CD4-positive, alpha-beta memory T cell (primary cell): ENCODE measurements around the gene GNL3. TPM values are rescaled to one million over a fixed set of nuclear protein-coding genes. Genes with fewer than 3 reads are reported as not detected.

Source experiments
- CTCF ChIA-PET: fragments of 350-600 bp; sonication (Branson Sonifier 250); formaldehyde crosslinking; loops from one replicate; lab custom pipeline; 2021; ENCODE audit warnings: inconsistent platforms; ENCODE audit not compliant: partially characterized antibody; lab: Charles Lee
- POLR2A ChIA-PET: fragments of 350-600 bp; sonication (Branson Sonifier 250); formaldehyde crosslinking; loops from one replicate; lab custom pipeline; 2021; ENCODE audit not compliant: partially characterized antibody; lab: Charles Lee
- DNase-seq, 5 donors: peaks; one replicate each; pipeline versions ENCODE4 v3.0.0 to v3.0.0-alpha.2; 2020 to 2022; ENCODE audit warnings: mixed read lengths in 1 of 5
- H3K27ac ChIP-seq: one replicate; pipeline ENCODE4 v1.7.0; 2013; ENCODE audit warnings: low read depth, low read length
- H3K27me3 ChIP-seq: 2 replicates; pipeline ENCODE4 v1.7.0; 2013; ENCODE audit warnings: mild to moderate bottlenecking, low read length, moderate library complexity; ENCODE audit not compliant: insufficient read depth
- H3K36me3 ChIP-seq: 2 replicates; pipeline ENCODE4 v1.7.0; 2013; ENCODE audit warnings: mild to moderate bottlenecking, low read length, moderate library complexity; ENCODE audit not compliant: insufficient read depth
- H3K4me1 ChIP-seq: 2 replicates; pipeline ENCODE4 v1.7.0; 2013; ENCODE audit warnings: mild to moderate bottlenecking, low read length, moderate library complexity; ENCODE audit not compliant: insufficient read depth
- H3K4me3 ChIP-seq, 2 donors: one replicate each; pipeline ENCODE4 v1.7.0; 2013; ENCODE audit warnings: low read length in 2 of 2, mild to moderate bottlenecking in 1 of 2
- H3K9me3 ChIP-seq, 2 donors: one replicate each; pipeline ENCODE4 v1.7.0; 2013; ENCODE audit warnings: low read length in 2 of 2, control low read depth in 1 of 2; ENCODE audit not compliant: control insufficient read depth in 1 of 2
- H3K27ac Mint-ChIP-seq, 7 donors: one replicate each; pipeline ENCODE4 v1.8.0; 2020 to 2021; ENCODE audit warnings: mixed read lengths in 7 of 7, mild to moderate bottlenecking in 6 of 7, inconsistent platforms in 3 of 7, moderate library complexity in 3 of 7
- H3K27me3 Mint-ChIP-seq, 2 donors: one replicate each; pipeline ENCODE4 v1.8.0; 2020 to 2021; ENCODE audit warnings: mixed read lengths in 2 of 2
- H3K36me3 Mint-ChIP-seq, 2 donors: one replicate each; pipeline ENCODE4 v1.8.0; 2020 to 2021; ENCODE audit warnings: mixed read lengths in 2 of 2, inconsistent platforms in 1 of 2, mild to moderate bottlenecking in 1 of 2
- H3K4me1 Mint-ChIP-seq, 4 donors: one replicate each; pipeline ENCODE4 v1.8.0; 2020 to 2021; ENCODE audit warnings: mixed read lengths in 4 of 4, mild to moderate bottlenecking in 1 of 4
- H3K4me3 Mint-ChIP-seq, 8 donors: one replicate each; pipeline ENCODE4 v1.8.0; 2020 to 2021; ENCODE audit warnings: mixed read lengths in 8 of 8, mild to moderate bottlenecking in 7 of 8, moderate library complexity in 6 of 8, inconsistent platforms in 3 of 8
- H3K9me3 Mint-ChIP-seq, 8 donors: one replicate each; pipeline ENCODE4 v1.8.0; 2020 to 2021; ENCODE audit warnings: mixed read lengths in 8 of 8, mild to moderate bottlenecking in 5 of 8, inconsistent platforms in 3 of 8, moderate library complexity in 1 of 8
- intact Hi-C: fragments of 100-400 bp; cut with micrococcal nuclease; formaldehyde crosslinking; loops from one replicate; pipeline ENCODE4 v1.15.1; 2023
- polyA plus RNA-seq, 2 donors: library from polyadenylated mRNA; unstranded; fragments of 300-500 nt; fragmentation: Illumina TruSeq; gene quantifications; one replicate each; pipeline ENCODE4 v1.2.3, GENCODE V29; 2021
- total RNA-seq, 2 experiments: library from RNA; stranded (reverse); gene quantifications; one replicate each; pipeline ENCODE4 v1.2.3, GENCODE V29; 2021

GNL3 gene
- total and polyA plus RNA-seq, 4 experiments from 2014 or later = 47.9 to 88.4 (median 75.2) TPM

DNA sequence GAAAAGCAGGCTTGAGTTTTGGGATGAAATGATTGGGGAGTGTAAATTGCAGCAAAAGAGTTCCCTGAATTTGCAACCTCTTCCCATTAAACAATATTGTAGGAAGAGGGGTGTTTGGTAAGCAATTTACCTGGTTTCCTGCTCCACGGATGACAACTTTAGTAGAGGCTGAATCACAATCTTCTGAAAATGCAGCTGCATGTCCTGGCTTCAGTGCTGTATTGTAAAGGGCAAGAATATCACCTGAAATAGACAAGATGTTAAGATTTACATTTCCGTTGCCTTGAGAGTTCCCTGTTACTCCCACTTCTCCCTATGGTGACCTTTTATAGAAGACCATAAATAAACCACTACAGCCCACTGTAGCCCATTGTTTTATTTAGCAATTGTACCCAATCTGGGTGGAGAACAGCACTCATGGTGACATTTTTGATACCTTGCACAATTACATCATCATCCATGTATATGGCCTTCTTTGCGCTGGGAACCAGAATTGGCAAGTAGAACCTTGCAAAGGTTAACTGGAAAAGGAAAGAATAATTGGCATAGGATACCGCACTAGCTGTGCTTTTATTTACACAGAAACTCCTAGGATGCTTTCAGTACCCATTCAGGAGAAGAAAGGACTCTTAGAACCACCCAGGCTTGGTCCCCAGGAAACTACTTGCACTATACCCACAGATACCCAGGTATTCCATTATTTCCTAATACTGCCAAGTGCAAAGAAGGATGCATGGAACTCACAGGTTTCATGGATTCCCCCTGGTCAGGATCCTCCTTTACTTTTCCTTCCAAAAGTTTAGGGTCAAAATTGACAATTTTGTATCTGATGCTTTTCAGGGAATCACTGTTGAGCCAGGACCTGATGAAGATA is 10.2 kb downstream of the GNL3 start:
- no peak for DNase-seq
- POLR2A ChIA-PET = interaction anchor here (1.9 to 3.0 kb wide), 2 partner anchors 9 to 10 kb away, joined by 6 to 11 read pairs; partner anchors contain the start of genes GLT8D1, GNL3 and SPCS1
- H3K27ac Mint-ChIP-seq = peak overlapping the region in 1 of 7 donors; percentile 65
- Histone ChIP-seq H3K27ac (no peak overlapping the region), H3K9me3 (no peaks in the 10 kb centered on the region), H3K4me1 (no peaks in the 10 kb centered on the region), H3K36me3 (peaks cover 68% of the 10 kb centered on the region), H3K27me3 (no peaks in the 10 kb centered on the region), H3K4me3 (no peak overlapping the region)
- no peak overlapping the region for H3K4me3 Mint-ChIP-seq
- H3K36me3 Mint-ChIP-seq = peaks cover 32 to 70% of the 10 kb centered on the region in 2 donors
- H3K27me3 Mint-ChIP-seq = no peaks in the 10 kb centered on the region
- H3K4me1 Mint-ChIP-seq = peaks cover 1 to 15% (median 6%) of the 10 kb centered on the region in 4 donors
- CTCF ChIA-PET = no interaction called here
- no peaks in the 10 kb centered on the region for H3K9me3 Mint-ChIP-seq
- intact Hi-C loops = no loop called here

DNA sequence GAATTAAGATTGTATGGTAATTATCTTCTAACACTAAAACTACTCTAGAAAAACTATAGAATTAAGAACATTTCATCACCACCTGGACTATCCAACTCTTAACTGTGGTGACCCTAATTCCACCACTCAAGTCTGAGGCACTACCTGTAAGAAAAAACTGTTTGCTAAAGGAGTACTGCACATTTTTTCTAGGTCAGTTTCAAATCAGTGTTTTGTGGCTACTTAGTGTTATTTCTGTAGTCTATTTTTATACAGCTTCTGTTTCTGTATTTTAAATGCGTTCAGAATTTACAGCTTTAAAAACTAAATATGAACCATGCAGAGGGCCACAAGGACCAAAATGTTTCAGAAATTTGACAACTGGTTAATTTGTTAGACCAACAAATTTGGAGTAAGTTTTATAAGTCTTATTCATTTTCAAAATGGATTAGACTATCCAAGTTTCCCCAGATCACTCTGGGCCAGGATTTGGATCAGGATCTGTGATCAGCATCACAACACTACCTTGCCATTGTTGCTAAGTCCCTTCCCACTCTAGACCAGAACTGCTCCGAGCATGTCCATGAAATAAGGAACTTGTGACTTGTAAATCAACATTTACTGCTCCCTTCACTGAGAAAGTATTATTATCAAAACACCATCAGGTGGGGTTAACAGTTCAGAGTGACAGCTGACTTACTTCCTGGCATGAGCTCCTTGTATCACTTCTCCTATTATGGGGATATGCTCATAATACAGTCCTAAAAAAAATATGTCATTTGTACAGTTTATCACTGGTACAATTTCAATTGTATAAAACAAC is 11.2 kb downstream of the GNL3 start:
- Mint-ChIP-seq H3K36me3 (peaks cover 27 to 62% of the 10 kb centered on the region in 2 donors), H3K4me3 (no peak overlapping the region), H3K27me3 (no peaks in the 10 kb centered on the region), H3K27ac (peak overlapping the region in 5 of 7 donors; percentile 15 to 64 (median 63)), H3K4me1 (peaks cover 1 to 15% (median 6%) of the 10 kb centered on the region in 4 donors), H3K9me3 (no peaks in the 10 kb centered on the region)
- intact Hi-C loops = no loop called here
- no peak for DNase-seq
- no peak overlapping the region for H3K27ac ChIP-seq
- ChIA-PET CTCF (no interaction called here), POLR2A (interaction anchor here (1.9 to 3.0 kb wide), 2 partner anchors 9 to 10 kb away, joined by 6 to 11 read pairs; partner anchors contain the start of genes GLT8D1, GNL3 and SPCS1)
- H3K4me3 ChIP-seq = no peak overlapping the region
- no peaks in the 10 kb centered on the region for H3K9me3 ChIP-seq
- peaks cover 61% of the 10 kb centered on the region for H3K36me3 ChIP-seq
- H3K4me1 ChIP-seq = no peaks in the 10 kb centered on the region
- no peaks in the 10 kb centered on the region for H3K27me3 ChIP-seq

DNA sequence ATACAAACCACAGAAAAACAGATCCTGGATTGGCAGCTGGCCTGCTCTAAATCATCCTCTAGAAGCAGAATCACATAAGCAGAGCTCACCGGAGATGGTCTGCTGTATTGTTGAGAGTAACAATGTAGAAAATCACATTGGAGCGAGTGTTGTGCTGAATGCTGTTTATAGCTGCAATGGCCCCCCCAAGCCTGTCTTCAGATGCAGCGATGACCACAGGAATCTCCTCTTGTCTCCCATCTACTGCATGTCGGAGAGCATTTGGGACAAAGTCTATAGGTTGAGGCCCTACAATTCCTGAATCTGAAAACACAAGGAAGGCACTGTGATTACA is 11.8 kb downstream of the GNL3 start:
- no peaks in the 10 kb centered on the region for H3K4me1 ChIP-seq
- no peaks in the 10 kb centered on the region for H3K27me3 ChIP-seq
- CTCF ChIA-PET = no interaction called here
- no peak for DNase-seq
- no peak overlapping the region for H3K4me3 ChIP-seq
- peaks cover 26 to 58% of the 10 kb centered on the region in 2 donors for H3K36me3 Mint-ChIP-seq
- intact Hi-C loops = no loop called here
- H3K27ac Mint-ChIP-seq = peak overlapping the region in 5 of 7 donors; percentile 15 to 64 (median 63)
- H3K9me3 Mint-ChIP-seq = no peaks in the 10 kb centered on the region
- no peak overlapping the region for H3K27ac ChIP-seq
- no peak overlapping the region for H3K4me3 Mint-ChIP-seq
- no peaks in the 10 kb centered on the region for H3K27me3 Mint-ChIP-seq
- peaks cover 1 to 15% (median 6%) of the 10 kb centered on the region in 4 donors for H3K4me1 Mint-ChIP-seq
- no peaks in the 10 kb centered on the region for H3K9me3 ChIP-seq
- H3K36me3 ChIP-seq = peaks cover 55% of the 10 kb centered on the region
- POLR2A ChIA-PET = interaction anchor here (3.0 kb wide), 1 partner anchor 8 kb away, joined by 11 read pairs; the partner anchor contains the start of genes GLT8D1 and SPCS1

- Histone ChIP-seq H3K4me3 (no peak overlapping the region), H3K4me1 (peaks cover 39% of the 10 kb centered on the region), H3K27ac (no peak overlapping the region), H3K9me3 (no peaks in the 10 kb centered on the region), H3K27me3 (no peaks in the 10 kb centered on the region), H3K36me3 (peaks cover 10% of the 10 kb centered on the region)
- intact Hi-C loops = no loop called here
- H3K9me3 Mint-ChIP-seq = no peaks in the 10 kb centered on the region
- ChIA-PET POLR2A (interaction anchor here (1.6 kb wide), 1 partner anchor 18 kb away, joined by 9 read pairs; the partner anchor contains the start of genes GNL3 and PBRM1), CTCF (no interaction called here)
- H3K4me1 Mint-ChIP-seq = peaks cover 16 to 49% (median 26%) of the 10 kb centered on the region in 4 donors
- peak overlapping the region in 6 of 8 donors; percentile 17 to 77 (median 54) for H3K4me3 Mint-ChIP-seq
- H3K27ac Mint-ChIP-seq = peak overlapping the region in 2 of 7 donors; percentile 60 to 99
- H3K27me3 Mint-ChIP-seq = no peaks in the 10 kb centered on the region
- H3K36me3 Mint-ChIP-seq = peaks cover 0 to 30% of the 10 kb centered on the region in 2 donors
- no peak for DNase-seq
Measured at GRCh38 chr3:52703341-52703740, 17.5 kb downstream of the GNL3 start.

GRCh38 chr3:52704611-52705437 is 19.0 kb downstream of the GNL3 start:
- Histone ChIP-seq H3K27ac (peak overlapping the region; percentile 87), H3K36me3 (peaks cover 16% of the 10 kb centered on the region), H3K4me3 (peak overlapping the region; percentile 75 to 99), H3K4me1 (peaks cover 39% of the 10 kb centered on the region), H3K27me3 (no peaks in the 10 kb centered on the region), H3K9me3 (no peaks in the 10 kb centered on the region)
- DNase-seq = peak in 1 of 5 donors; percentile 8
- H3K36me3 Mint-ChIP-seq = peaks cover 0 to 31% of the 10 kb centered on the region in 2 donors
- H3K4me1 Mint-ChIP-seq = peaks cover 16 to 46% (median 27%) of the 10 kb centered on the region in 4 donors
- H3K4me3 Mint-ChIP-seq = peak overlapping the region; percentile 92 to 98 (median 96)
- ChIA-PET CTCF (no interaction called here), POLR2A (interaction anchor here (1.1 to 3.6 kb wide), 10 partner anchors 9 to 339 kb away, joined by 3 to 26 read pairs (median 8); partner anchors contain the start of genes GNL3, NEK4 and PBRM1)
- intact Hi-C loops = no loop called here
- H3K27me3 Mint-ChIP-seq = no peaks in the 10 kb centered on the region
- H3K27ac Mint-ChIP-seq = peak overlapping the region; percentile 89 to 99 (median 96)
- no peaks in the 10 kb centered on the region for H3K9me3 Mint-ChIP-seq

DNA sequence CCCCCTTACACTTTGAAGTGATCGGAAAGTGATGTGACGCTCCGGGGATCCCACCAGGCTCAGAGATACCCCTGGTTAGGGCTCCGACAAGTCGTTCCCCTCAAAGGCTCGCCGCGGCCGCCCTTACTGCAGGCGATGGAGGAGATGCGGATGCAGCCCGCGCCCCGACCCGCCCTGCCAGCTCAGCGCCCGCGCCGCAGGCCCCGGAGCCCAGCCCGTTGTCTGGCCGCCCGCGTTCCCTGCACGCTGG is 19.5 kb downstream of the GNL3 start:
- H3K4me1 ChIP-seq = peaks cover 39% of the 10 kb centered on the region
- no peaks in the 10 kb centered on the region for H3K27me3 ChIP-seq
- peaks cover 12% of the 10 kb centered on the region for H3K36me3 ChIP-seq
- Mint-ChIP-seq H3K36me3 (peaks cover 0 to 28% of the 10 kb centered on the region in 2 donors), H3K4me1 (peaks cover 16 to 41% (median 27%) of the 10 kb centered on the region in 4 donors), H3K9me3 (no peaks in the 10 kb centered on the region), H3K4me3 (peak overlapping the region; percentile 92 to 98 (median 96)), H3K27ac (peak overlapping the region; percentile 89 to 99 (median 96)), H3K27me3 (no peaks in the 10 kb centered on the region)
- ChIA-PET CTCF (no interaction called here), POLR2A (interaction anchor here (0.9 to 3.6 kb wide), 13 partner anchors 9 to 427 kb away, joined by 3 to 26 read pairs (median 6); partner anchors contain the start of genes GNL3, NEK4, PBRM1 and WDR82)
- H3K9me3 ChIP-seq = no peaks in the 10 kb centered on the region
- no peak for DNase-seq
- H3K27ac ChIP-seq = peak overlapping the region; percentile 87
- peak overlapping the region; percentile 75 to 99 for H3K4me3 ChIP-seq
- intact Hi-C loops = no loop called here
